ENCODE measurements around the gene GRID2. TPM values are rescaled to one million over a fixed set of nuclear protein-coding genes. Genes with fewer than 3 reads are reported as not detected.
A peak's percentile ranks its signal among the peaks of the same experiment; 100 is the strongest.
"Not testable (repeated sequence)": the region's sequence is repeated elsewhere in the genome, so short reads cannot be mapped to it uniquely, and the experiment has no call there.

GRID2 gene
- polyA plus RNA-seq, 1 donor from 2014 or later: not detected

- H3K27me3 Mint-ChIP-seq, H3K36me3 Mint-ChIP-seq, H3K4me3 Mint-ChIP-seq, H3K4me1 Mint-ChIP-seq, H3K9me3 Mint-ChIP-seq, H3K27ac Mint-ChIP-seq: not testable (repeated sequence)
Observed at GRCh38 chr4:92271551-92271950, 32.2 kb upstream of the GRID2 start.

- H3K27ac Mint-ChIP-seq, H3K4me3 Mint-ChIP-seq, H3K27me3 Mint-ChIP-seq, H3K36me3 Mint-ChIP-seq, H3K9me3 Mint-ChIP-seq, H3K4me1 Mint-ChIP-seq: not testable (repeated sequence)
Observed at GRCh38 chr4:92277057-92277881, 26.5 kb upstream of the GRID2 start.

- H3K9me3 Mint-ChIP-seq: peaks cover 0 to 4% (median 0%) of the 10 kb centered on the region in 3 donors
- H3K27me3 Mint-ChIP-seq: no peaks in the 10 kb centered on the region
- H3K36me3 Mint-ChIP-seq: no peaks in the 10 kb centered on the region
- no peaks in the 10 kb centered on the region for H3K4me1 Mint-ChIP-seq
- H3K4me3 Mint-ChIP-seq: no peak overlapping the region
- no peak overlapping the region for H3K27ac Mint-ChIP-seq
Observed at GRCh38 chr4:92279296-92279695, 24.5 kb upstream of the GRID2 start.

GRCh38 chr4:92299152-92299551 is 4.6 kb upstream of the GRID2 start:
- H3K9me3 Mint-ChIP-seq: no peaks in the 10 kb centered on the region
- H3K4me3 Mint-ChIP-seq: no peak overlapping the region
- no peak overlapping the region for H3K27ac Mint-ChIP-seq
- peaks cover 0 to 1% (median 0%) of the 10 kb centered on the region in 3 donors for H3K4me1 Mint-ChIP-seq
- H3K36me3 Mint-ChIP-seq: no peaks in the 10 kb centered on the region
- no peaks in the 10 kb centered on the region for H3K27me3 Mint-ChIP-seq

- Mint-ChIP-seq H3K4me3 (no peak overlapping the region), H3K9me3 (no peaks in the 10 kb centered on the region), H3K27me3 (peaks cover 17% of the 10 kb centered on the region), H3K4me1 (peaks cover 0 to 11% (median 0%) of the 10 kb centered on the region in 3 donors), H3K27ac (no peak overlapping the region), H3K36me3 (no peaks in the 10 kb centered on the region)
Observed at GRCh38 chr4:92304121-92304520, 355 bp downstream of the GRID2 start.

- no peaks in the 10 kb centered on the region for H3K9me3 Mint-ChIP-seq
- no peaks in the 10 kb centered on the region for H3K36me3 Mint-ChIP-seq
- H3K4me1 Mint-ChIP-seq: peaks cover 0 to 11% (median 0%) of the 10 kb centered on the region in 3 donors
- H3K27ac Mint-ChIP-seq: no peak overlapping the region
- peak overlapping the region in 1 of 4 donors; percentile 26 for H3K4me3 Mint-ChIP-seq
- peaks cover 17% of the 10 kb centered on the region for H3K27me3 Mint-ChIP-seq
Observed at GRCh38 chr4:92304606-92305005, 840 bp downstream of the GRID2 start.

GRCh38 chr4:92305148-92305877 is 1.5 kb downstream of the GRID2 start:
- Mint-ChIP-seq H3K4me1 (peaks cover 0 to 11% (median 0%) of the 10 kb centered on the region in 3 donors), H3K36me3 (no peaks in the 10 kb centered on the region), H3K9me3 (no peaks in the 10 kb centered on the region), H3K27ac (no peak overlapping the region), H3K27me3 (peaks cover 17% of the 10 kb centered on the region), H3K4me3 (no peak overlapping the region)

GRCh38 chr4:92305878-92306520 is 2.2 kb downstream of the GRID2 start:
- Mint-ChIP-seq H3K36me3 (no peaks in the 10 kb centered on the region), H3K4me1 (peaks cover 0 to 11% (median 0%) of the 10 kb centered on the region in 3 donors), H3K27ac (no peak overlapping the region), H3K4me3 (peak overlapping the region in 2 of 4 donors; percentile 27 to 54), H3K9me3 (peaks cover 0 to 2% (median 0%) of the 10 kb centered on the region in 3 donors), H3K27me3 (peaks cover 17% of the 10 kb centered on the region)

GRCh38 chr4:92307181-92307580 is 3.4 kb downstream of the GRID2 start:
- Mint-ChIP-seq H3K36me3 (no peaks in the 10 kb centered on the region), H3K27ac (no peak overlapping the region)

GRCh38 chr4:92307866-92308265 is 4.1 kb downstream of the GRID2 start:
- Mint-ChIP-seq H3K4me3 (no peak overlapping the region), H3K9me3 (peaks cover 0 to 3% (median 2%) of the 10 kb centered on the region in 3 donors), H3K27ac (peak overlapping the region in 1 of 3 donors; percentile 5), H3K27me3 (peaks cover 17% of the 10 kb centered on the region), H3K36me3 (no peaks in the 10 kb centered on the region), H3K4me1 (peaks cover 0 to 11% (median 0%) of the 10 kb centered on the region in 3 donors)

More at GRCh38 chr4:92307181-92307580, 3.4 kb downstream of the GRID2 start:
- H3K4me3 Mint-ChIP-seq: no peak overlapping the region
- H3K27me3 Mint-ChIP-seq: peaks cover 17% of the 10 kb centered on the region
- H3K9me3 Mint-ChIP-seq: peaks cover 0 to 2% (median under 1%) of the 10 kb centered on the region in 3 donors
- H3K4me1 Mint-ChIP-seq: peaks cover 0 to 11% (median 0%) of the 10 kb centered on the region in 3 donors

- Mint-ChIP-seq H3K27me3 (no peaks in the 10 kb centered on the region), H3K4me3 (no peak overlapping the region), H3K9me3 (peaks cover 0 to 3% (median 2%) of the 10 kb centered on the region in 3 donors), H3K27ac (no peak overlapping the region), H3K36me3 (no peaks in the 10 kb centered on the region), H3K4me1 (peaks cover 0 to 1% (median 1%) of the 10 kb centered on the region in 3 donors)
Observed at GRCh38 chr4:92317047-92317446, 13.3 kb downstream of the GRID2 start.

GRCh38 chr4:92328095-92328494 is 24.3 kb downstream of the GRID2 start:
- Mint-ChIP-seq H3K4me3 (no peak overlapping the region), H3K4me1 (no peaks in the 10 kb centered on the region), H3K27me3 (peaks cover 1% of the 10 kb centered on the region), H3K27ac (no peak overlapping the region), H3K36me3 (no peaks in the 10 kb centered on the region), H3K9me3 (no peaks in the 10 kb centered on the region)

GRCh38 chr4:92333016-92333415 is 29.2 kb downstream of the GRID2 start:
- Mint-ChIP-seq H3K4me1 (no peaks in the 10 kb centered on the region), H3K9me3 (peaks cover 3 to 8% (median 3%) of the 10 kb centered on the region in 3 donors), H3K27me3 (no peaks in the 10 kb centered on the region), H3K4me3 (no peak overlapping the region), H3K36me3 (no peaks in the 10 kb centered on the region), H3K27ac (no peak overlapping the region)

GRCh38 chr4:92334716-92335350 is 31.1 kb downstream of the GRID2 start:
- H3K27ac Mint-ChIP-seq: no peak overlapping the region
- H3K4me3 Mint-ChIP-seq: no peak overlapping the region
- no peaks in the 10 kb centered on the region for H3K27me3 Mint-ChIP-seq
- peaks cover 3 to 8% (median 3%) of the 10 kb centered on the region in 3 donors for H3K9me3 Mint-ChIP-seq
- H3K36me3 Mint-ChIP-seq: no peaks in the 10 kb centered on the region
- no peaks in the 10 kb centered on the region for H3K4me1 Mint-ChIP-seq

- H3K36me3 Mint-ChIP-seq: no peaks in the 10 kb centered on the region
- H3K4me1 Mint-ChIP-seq: no peaks in the 10 kb centered on the region
- no peaks in the 10 kb centered on the region for H3K27me3 Mint-ChIP-seq
- H3K27ac Mint-ChIP-seq: no peak overlapping the region
- H3K4me3 Mint-ChIP-seq: no peak overlapping the region
- H3K9me3 Mint-ChIP-seq: peaks cover 1 to 4% (median 3%) of the 10 kb centered on the region in 3 donors
Observed at GRCh38 chr4:92339676-92340075, 35.9 kb downstream of the GRID2 start.
